NCI-H2107 (cell line): Measurements from ENCODE around the gene EML4.
"Not testable (repeated sequence)": the region's sequence is repeated elsewhere in the genome, so short reads cannot be mapped to it uniquely, and the experiment has no call there.

Source experiments
- DNase-seq: peaks from one replicate; lab custom pipeline; 2025; lab: John Stamatoyannopoulos, UW

The EML4 gene

DNA sequence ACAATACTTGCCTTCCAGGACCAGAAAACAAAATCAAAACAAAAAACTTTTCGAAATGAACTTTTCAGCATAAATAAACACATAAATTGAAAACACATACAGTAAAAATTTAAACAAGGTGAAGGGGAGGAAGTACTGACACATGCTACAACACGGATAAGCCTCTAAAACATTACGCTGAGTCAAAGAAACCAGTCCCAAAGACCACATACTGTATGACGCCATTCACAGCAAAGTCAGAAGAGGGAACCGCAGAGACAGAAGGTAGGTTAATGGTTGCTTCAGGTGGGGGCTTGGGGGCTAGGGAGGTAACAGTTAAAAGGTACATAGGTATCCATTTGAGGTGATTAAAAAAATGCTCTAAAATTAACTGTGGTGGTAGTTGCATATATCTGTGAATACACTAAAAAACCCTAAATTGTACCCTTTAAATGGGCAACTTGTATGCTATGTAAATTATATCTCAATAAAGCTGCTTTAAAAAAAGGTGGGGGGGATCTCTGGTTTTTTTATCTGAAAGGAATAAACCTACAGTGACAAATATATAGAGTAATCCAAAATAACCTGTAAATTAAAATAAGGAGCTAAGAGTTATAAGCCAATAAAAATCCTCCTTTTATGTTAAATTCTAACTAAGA is 184.8 kb downstream of the EML4 start:
- no peak for DNase-seq

DNA sequence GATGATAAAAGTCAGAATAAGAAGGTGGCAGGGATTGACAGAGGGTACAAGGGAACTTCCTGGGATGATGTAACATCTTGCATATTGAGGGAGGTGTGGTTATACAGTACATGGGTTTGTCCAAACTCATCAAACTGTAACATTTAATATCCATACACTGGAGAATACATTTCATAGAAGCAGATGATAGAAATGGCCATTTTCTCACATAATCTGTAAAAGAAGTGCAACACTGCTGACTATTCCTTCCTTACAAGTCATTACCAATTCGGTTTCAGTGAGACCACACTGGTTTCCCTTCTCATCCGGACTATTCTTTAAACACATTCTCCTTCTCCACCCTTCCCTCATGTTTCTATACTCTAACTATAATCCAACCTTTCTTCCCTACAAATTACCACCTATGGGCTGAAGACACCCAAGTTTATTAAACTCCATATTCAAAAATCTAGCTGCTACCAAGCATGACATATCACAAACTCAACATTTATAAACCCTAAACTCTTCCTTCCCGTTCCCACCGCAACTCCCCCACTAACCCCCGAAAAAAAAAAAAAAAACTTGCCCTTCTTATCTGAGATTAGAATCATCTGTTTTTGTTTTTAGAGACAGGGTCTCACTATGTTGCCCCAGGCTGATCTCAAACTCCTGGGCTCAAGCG is 190.3 kb downstream of the EML4 start:
- no peak for DNase-seq

DNA sequence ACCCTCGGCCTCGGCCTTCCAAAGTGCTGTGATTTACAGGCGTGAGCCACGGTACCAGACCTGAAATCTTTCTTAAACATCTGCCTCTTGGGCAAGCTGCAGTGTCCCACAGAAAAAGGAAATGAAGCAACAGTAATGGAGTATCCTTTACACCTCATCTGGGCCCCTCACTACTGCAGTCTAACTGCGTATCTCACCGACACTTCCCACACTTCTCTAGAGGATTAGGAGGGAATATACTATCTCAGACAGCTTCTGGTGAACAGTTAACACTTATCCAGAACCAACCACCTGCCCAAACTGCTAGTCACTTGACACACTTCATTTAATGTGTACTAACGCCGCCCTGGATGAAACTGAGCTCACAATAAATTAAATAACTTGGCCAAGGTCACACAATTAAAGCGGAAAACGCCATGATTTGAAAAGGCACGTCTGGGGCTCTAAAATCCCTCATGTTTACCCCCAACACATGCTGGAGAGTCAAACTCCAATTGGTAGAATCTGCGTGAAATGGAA is 190.9 kb downstream of the EML4 start:
- DNase-seq, result no peak

DNA sequence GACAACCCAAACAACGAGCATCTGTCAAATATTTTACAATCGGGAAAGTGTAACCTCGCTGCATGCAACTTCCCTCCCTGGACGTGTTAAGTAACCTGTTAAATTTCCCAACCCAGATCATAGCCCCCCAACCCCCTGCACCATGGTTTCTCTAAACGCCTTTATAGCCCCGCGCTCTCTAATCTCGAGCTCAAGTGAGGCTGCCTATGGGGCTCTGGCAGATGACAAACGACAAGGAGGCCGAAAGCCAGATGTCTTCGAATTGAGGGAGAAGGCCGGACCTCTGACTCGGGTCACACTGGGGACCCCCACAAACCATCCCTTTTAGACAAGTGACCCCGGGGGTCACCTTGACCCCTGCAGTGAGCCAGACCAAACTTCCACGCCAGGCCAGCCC is 191.3 kb downstream of the EML4 start:
- no peak for DNase-seq

DNA sequence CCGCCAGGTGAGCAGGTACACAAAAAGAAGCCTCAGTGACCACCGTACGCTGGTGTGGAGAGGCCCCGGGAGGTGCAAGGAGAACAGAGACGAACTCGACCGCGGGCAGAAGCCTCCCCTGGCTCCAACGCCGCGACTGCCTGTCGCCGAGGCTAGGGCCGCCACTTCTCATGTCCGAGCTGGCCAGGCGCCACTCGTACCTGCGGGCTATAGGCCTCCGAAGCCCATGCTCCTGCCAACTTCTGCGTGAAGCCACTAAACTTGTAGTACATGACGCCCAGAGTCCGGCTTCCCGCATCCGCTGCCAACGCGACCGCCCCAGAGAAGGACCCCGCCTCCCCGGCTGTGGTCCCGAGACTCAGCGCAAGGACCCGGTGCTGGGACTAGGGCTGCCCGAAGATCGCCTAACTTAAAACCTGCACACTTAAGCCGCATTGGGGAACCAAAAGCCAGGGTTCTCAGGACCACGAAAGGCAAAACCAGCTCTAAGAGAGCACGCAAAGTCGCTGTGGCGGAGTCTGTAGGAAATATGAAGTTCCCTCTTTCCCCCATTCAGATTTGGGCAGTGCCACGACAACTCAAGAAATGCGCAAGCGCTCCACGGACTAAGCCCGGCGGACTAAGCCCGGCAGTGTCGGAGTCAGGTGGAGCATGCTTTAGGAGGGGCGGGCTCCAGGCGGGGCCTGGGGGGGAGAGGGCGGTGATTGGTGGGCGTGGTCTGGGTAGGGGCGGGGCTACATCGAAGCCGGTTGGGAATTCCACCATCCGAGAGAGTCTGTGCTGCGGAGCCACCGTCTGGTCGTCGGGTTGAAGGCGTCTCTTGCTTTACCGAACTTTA is 192.0 kb downstream of the EML4 start, which contains the start of gene COX7A2L:
TSS of gene COX7A2L (minus strand) at position 328 of the 838 bp plus-strand sequence. CDS start at position 272, 56 bp downstream.
- DNase-seq, result peak; percentile 97

DNA sequence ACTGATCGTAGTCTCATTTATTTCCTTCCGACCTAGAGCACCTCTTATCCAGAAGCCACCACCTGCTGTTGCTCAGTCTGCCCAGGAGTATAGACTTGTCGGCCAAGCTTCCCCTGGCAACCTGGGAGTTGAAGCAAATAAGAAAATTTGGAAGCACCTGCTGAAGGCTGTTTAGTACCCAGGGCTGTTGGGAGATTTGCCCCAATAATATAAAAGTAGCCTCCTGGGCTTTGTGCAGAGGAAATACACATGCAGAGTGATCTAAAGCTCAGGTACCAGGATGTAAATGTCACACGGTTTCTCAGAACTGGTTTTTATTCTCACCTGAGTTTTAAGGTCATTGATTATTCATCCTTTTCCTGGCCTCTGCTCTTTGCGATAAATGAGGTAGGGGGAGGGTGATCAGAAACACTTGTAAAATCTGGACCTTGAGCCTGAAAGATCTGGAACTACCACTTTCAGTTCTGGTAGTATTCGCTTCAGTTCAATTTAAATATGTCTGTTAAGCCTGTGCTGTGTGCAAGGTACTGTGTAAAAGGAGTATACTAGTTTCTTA is 192.7 kb downstream of the EML4 start:
- DNase-seq, result no peak

DNA sequence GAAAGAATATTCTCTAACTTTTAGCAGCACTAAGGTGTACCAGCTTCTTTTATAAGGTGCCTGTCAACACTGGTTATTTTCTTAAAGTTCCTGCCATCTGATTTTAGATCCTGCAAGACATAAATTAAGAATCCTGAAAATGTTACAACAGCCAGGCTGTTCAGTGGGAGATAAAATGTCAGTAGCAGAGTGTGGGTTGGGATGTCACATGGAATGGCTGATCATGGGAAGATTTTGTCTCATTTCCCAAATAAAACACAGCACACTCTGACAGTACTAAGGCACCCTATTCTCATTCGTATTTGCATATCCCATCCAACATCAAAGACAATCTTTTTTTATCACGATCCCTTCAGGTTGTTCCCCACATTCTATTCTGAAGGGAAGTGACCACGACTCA is 194.3 kb downstream of the EML4 start:
- DNase-seq, result no peak

DNA sequence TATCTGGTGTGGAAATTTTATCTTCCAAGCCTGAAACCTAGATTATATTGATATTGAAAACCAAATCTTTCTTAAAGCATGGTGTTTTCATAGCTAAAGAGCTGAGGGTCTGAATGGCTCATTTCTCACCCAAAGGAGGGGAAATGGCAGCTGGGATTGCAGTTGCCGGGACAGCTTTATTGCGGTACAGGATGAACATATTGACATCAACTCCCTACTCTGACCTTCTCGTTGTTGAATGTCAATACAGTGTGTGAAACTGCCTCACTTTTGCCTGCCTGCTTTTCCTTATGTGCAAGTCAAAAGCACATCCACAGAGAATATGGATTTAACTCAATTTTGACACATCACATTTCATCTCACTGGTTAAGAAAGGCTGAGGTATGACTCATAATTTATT is 195.5 kb downstream of the EML4 start:
- no peak for DNase-seq

DNA sequence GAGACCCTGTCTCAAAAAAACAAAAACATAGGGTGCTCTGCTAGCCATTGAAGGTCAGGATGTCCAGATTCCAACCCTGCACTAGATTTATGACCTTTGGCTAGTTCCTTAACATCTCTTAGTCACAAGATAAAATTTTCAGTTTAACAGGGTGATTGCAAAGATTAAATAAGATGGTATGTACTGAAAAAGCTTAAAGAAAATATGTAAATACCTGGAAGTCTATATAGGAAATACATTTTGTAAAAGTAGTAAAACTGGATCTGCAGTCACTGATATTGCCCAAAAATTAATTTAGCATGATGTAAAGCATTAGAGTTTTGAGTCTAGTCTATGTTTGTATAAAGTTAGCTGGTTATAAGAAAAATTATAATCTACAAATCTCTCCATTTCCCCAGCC is 197.3 kb downstream of the EML4 start:
- DNase-seq, result no peak

DNA sequence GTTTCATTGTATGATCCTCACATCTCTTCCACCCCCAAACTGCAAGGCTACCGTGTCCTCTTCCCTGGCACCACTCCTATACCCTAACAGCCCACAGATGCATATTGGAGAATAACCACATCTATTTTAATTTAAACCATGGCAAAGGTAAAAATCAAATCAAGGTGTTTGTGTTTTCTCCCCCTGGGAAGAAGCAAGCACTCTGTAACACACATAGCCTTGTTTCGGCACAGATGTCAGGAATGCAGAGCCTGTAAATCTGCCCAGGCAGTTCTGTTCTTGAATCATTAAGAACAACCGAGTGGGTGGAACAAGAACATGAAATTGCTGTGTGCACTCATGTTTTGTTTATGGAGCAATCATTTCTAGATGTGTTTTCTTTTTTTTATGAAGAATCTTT is 198.7 kb downstream of the EML4 start:
- DNase-seq, result no peak

DNA sequence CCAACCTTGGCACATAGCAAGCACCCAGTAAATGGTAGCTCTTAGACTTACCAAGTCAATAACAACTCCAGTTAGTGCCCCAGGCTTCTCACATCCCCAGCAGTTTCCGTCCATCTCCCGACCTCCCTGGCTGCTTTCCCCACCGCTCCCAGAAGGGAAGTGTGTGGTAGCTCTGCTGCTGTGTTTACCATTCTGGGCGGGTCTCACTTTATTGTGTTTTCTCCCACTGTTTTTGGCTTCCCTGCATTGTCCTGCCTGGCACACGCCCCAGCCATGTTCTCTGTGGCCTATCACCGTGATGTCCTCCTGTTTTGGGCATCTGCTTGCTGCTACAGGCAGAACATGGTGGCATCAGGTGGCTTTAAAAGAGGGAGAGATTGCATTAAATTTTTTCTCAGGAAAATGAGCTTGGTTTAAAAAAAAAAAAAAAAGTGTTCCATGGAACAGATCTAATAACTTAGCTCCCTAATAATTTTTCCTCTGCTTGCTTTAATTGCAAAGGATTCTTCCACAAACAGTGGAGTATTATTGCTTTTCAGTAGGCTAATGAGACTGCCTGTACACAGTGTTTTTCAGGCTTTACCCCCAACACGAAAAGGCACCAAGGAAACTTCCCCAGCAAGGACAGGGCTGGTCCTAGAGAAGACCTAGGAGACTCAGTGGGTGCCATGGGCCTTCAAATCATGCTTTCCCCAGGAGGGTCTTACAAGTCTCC is 199.8 kb downstream of the EML4 start:
- no peak for DNase-seq

DNA sequence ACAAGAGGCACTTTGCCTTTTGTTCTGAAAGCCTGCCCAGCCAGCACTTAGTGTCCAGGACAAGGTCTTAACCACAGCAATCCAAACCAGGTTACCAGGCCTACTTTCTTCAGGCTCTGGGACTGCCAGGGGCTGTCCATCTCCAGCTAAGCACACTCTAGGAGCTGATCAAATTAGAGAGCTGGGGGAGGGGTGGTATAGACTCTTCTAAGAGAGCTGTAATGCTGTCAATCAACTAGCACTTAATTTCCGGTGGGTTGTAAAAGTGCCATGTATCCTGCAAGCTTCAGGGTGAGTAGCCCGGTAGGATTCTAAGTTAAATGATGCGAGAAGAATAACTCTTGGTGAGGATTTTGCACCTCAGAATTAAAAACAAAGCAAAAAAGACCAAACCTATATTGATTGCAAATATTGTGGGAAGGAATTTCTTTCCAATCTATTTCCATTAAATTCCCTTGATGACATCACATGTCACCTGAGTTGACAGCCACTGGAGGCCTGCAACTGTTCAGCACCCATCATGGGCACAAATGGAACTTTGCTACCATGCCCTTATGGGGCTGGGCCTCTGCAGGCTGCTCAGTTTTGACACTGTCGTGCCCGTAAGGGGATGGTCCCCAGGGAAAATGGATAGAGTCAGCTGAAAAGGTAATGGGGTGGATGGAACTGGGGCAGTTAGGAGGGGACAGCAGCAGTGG is 200.5 kb downstream of the EML4 start:
- DNase-seq, result no peak

DNA sequence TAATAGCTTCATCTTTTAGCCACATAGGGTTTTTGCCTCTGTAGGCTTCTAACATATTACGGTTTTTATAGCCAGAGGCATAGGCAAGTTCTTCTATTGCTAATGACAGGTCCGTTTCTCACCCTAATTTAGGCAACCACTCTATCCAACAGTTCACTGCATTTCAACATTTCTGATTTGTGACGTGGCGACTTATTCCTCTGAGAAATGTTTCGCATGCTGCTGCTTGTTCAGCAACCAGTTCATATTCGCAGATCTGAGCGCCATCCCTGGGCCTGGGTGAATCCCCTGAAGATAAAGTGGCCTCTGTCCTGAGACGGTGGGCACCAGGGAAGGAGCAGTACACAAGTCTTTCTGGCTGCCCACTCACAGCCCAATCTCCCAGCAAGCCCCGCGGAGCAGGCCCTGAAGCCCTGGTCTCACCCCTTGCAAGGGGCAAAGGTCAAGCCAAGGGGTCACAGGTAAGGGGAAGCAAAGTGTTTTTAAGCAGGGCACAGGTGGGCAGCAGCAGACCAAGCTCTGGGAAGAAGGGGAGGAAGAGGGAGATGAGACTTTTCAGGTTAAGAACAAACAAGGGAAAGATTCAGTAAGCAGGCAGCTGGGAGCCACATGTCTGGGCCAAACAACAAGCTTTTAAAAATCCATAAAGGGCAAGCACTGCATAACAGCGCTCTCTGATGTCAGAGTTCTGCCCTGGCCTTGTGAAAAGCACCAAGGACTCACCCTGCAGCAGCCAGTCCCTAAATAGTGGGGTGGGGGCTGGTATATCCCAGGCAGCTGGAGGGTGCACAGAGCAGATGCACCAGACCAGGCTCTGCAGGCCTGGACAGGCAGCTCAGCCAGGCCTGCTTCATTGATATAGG is 202.7 kb downstream of the EML4 start:
- DNase-seq, result no peak

DNA sequence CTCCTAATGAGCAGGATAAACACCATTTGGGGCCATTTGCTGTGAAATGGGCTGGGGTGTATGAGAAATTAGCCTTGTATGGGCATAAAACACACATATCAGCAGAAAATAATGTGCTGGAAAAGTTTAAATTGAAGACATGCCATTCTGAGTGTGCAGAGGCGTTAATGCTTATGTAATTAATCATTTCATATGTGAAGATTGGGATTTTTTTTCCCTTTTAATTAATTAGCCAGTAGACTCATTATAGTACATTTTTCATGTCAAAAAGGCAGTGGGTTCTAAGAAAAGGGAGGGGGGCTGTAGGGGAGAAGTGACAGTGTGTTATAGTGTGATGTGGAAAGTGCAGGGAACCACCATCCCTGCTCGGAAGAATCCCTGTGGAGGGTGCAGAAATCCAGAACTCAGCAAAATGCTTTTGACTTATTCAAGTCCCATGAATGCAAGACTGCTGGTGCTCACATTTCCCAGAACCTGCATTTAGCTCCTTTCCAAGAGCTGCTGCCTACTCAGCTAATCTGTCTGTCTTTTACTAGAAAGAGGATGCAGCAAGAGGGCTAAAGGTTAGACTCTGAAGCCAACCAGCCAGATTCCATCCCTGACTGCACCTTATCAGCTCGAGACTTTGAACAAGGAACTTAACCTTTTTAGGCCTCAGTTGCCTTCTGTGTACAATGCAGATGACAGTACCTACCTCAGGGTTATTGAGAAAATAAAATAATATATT is 203.5 kb downstream of the EML4 start:
- DNase-seq, result no peak

DNA sequence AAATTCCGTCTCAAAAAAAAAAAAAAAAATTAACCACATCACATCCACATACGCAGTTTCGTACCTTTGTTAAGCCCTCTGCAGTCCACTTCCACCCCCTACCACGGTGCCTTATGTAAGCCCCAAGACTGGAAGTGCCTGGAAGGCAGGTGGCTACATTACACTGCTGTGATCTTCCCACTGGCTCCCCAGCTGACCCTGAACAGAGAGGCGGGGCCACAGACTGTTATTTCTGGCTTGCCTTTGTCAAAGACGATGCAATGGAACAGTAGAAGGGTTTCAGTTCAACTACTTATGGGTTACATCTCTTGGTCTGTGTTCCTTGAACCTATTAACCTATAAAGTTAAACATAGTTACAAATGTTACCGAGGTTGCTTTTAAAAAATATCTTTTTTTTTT is 207.6 kb downstream of the EML4 start:
- DNase-seq, result no peak

DNA sequence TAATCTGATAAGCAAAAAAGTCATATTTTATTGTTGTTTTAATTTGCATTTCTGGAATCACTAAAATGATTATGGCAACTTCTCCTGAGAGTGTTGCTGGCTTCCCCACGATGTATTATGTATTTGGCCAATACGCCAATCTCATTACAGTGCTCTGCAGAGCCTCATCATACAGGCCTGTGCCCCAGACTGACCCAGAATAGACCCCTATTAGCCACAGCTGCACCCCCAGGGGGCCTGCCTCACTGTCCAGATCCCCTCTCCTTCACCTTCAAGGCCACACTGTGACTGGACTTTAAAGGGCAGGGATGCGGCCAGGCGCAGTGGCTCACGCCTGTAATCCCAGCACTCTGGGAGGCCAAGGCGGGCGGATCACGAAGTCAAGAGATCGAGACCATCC is 209.3 kb downstream of the EML4 start:
- no peak for DNase-seq

DNA sequence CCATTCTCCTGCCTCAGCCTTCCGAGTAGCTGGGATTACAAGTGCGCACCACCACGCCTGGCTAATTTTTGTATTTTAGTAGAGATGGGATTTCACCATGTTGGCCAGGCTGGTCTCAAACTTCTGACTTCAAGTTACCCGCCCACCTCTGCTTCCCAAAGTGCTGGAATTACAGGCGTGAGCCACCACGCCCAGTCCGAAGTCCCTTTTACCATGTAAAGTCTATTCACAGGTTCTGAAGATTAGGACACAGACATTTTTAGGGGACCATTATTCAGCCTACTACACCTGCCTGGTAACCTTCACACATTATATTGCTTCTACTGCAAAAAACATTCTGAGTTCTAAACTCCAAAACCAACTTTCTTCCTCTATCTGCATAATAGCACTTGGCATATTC is 210.9 kb downstream of the EML4 start:
- not testable (repeated sequence) for DNase-seq

DNA sequence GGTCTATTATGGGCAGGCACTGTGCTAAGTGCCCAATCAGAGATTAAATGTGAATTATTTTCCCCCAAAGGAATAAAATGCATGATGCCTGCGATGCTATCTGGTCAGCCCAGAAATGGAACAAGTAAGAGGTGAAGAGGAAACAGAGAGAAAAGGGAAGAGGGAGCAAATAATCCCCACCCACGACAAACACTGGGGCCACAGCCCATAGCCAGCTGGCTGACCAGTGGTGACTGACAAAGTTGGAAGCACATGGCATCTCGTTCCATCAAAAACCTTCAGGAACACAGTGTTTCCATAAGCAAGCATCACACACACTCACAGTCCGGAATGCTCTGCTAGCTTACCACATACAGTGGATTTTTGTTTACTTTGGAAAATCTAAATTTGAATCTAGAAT is 213.0 kb downstream of the EML4 start:
- DNase-seq, result no peak
